Thyroid gland (tissue), 4 donors: ENCODE results near the gene NUAK1.

Source experiments
- CTCF ChIP-seq, 6 experiments: fragments of 200-600 bp in 3 of 6; fragments of 450-650 bp in 3 of 6; sonication (generic) in 3 of 6; IDR thresholded peaks; one replicate each; pipeline ENCODE4 v1.5.1; 2016 to 2019; ENCODE audit warnings: antibody characterized with exemption in 6 of 6, mild to moderate bottlenecking in 2 of 6, inconsistent platforms in 1 of 6, moderate library complexity in 1 of 6
- POLR2A ChIP-seq, 2 donors: fragments of 450-650 bp; IDR thresholded peaks; one replicate each; pipeline ENCODE4 v1.6.1; 2017; ENCODE audit warnings: antibody characterized with exemption in 2 of 2, mild to moderate bottlenecking in 2 of 2, moderate library complexity in 1 of 2

GRCh38 chr12:106035421-106035820, 103.3 kb downstream of the NUAK1 start:
- TF ChIP-seq CTCF (IDR thresholded peaks at IDR 0.05) (no peak), POLR2A (IDR thresholded peaks at IDR 0.05) (no peak)
